Astrocyte (in vitro differentiated cells and primary cell): ENCODE data around the gene KSR2.

Source experiments
- EZH2 ChIP-seq: IDR thresholded peaks from 2 replicates; pipeline ENCODE4 v1.6.1; 2012; ENCODE audit warnings: mild to moderate bottlenecking, low read length, inconsistent platforms; ENCODE audit not compliant: insufficient read depth
- TF ChIP-seq, protein P1 (sequence below): IDR thresholded peaks from 2 replicates; pipeline ENCODE4 v1.5.1; 2011; ENCODE audit warnings: low read depth, mild to moderate bottlenecking, inconsistent platforms, low read length, moderate library complexity; ENCODE audit not compliant: insufficient read depth

- TF ChIP-seq, protein P1, sequence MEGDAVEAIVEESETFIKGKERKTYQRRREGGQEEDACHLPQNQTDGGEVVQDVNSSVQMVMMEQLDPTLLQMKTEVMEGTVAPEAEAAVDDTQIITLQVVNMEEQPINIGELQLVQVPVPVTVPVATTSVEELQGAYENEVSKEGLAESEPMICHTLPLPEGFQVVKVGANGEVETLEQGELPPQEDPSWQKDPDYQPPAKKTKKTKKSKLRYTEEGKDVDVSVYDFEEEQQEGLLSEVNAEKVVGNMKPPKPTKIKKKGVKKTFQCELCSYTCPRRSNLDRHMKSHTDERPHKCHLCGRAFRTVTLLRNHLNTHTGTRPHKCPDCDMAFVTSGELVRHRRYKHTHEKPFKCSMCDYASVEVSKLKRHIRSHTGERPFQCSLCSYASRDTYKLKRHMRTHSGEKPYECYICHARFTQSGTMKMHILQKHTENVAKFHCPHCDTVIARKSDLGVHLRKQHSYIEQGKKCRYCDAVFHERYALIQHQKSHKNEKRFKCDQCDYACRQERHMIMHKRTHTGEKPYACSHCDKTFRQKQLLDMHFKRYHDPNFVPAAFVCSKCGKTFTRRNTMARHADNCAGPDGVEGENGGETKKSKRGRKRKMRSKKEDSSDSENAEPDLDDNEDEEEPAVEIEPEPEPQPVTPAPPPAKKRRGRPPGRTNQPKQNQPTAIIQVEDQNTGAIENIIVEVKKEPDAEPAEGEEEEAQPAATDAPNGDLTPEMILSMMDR, result no peak
- no peak for TF ChIP-seq EZH2
Measured at GRCh38 chr12:117703584-117703983, 265.2 kb downstream of the KSR2 start.
